H9 (cell line): Measurements from ENCODE around the gene PRSS50. TPM values are rescaled to one million over a fixed set of nuclear protein-coding genes. Genes with fewer than 3 reads are reported as not detected.

Experiments used
- DNase-seq: peaks from one replicate; pipeline ENCODE4 v3.0.0-alpha.2; 2017
- H2AFZ ChIP-seq: one replicate; pipeline ENCODE4 v1.6.1; 2013; ENCODE audit warnings: mild to moderate bottlenecking, low read length, control low read depth, moderate library complexity
- H2AK5ac ChIP-seq: 2 replicates; pipeline ENCODE4 v1.6.1; 2013; ENCODE audit warnings: low read length, control low read depth, mixed read lengths; ENCODE audit not compliant: insufficient read length
- H2BK120ac ChIP-seq: one replicate; pipeline ENCODE4 v1.6.1; 2013; ENCODE audit warnings: low read depth, mild to moderate bottlenecking, low read length, control low read depth, inconsistent platforms; ENCODE audit not compliant: poor library complexity, severe bottlenecking
- H2BK12ac ChIP-seq: 2 replicates; pipeline ENCODE4 v1.6.1; 2013; ENCODE audit warnings: low read length, control low read depth, mixed read lengths, low read depth; ENCODE audit not compliant: insufficient read length
- H2BK15ac ChIP-seq: 2 replicates; pipeline ENCODE4 v1.6.1; 2013; ENCODE audit warnings: low read depth, low read length, control low read depth
- H2BK20ac ChIP-seq: one replicate; pipeline ENCODE4 v1.6.1; 2013; ENCODE audit warnings: low read depth, mild to moderate bottlenecking, low read length, control low read depth, inconsistent platforms; ENCODE audit not compliant: poor library complexity, severe bottlenecking
- H2BK5ac ChIP-seq: 2 replicates; pipeline ENCODE4 v1.6.1; 2013; ENCODE audit warnings: low read length, control low read depth, mixed read lengths; ENCODE audit not compliant: insufficient read length
- H3K14ac ChIP-seq: 2 replicates; pipeline ENCODE4 v1.6.1; 2013; ENCODE audit warnings: low read length, control low read depth; ENCODE audit not compliant: insufficient read depth
- H3K18ac ChIP-seq: 2 replicates; pipeline ENCODE4 v1.6.1; 2013; ENCODE audit warnings: low read depth, mild to moderate bottlenecking, mixed read lengths, low read length, control low read depth; ENCODE audit not compliant: insufficient read length
- H3K23ac ChIP-seq: 2 replicates; pipeline ENCODE4 v1.6.1; 2013; ENCODE audit warnings: low read length, control low read depth, mixed read lengths, low read depth; ENCODE audit not compliant: insufficient read length
- H3K23me2 ChIP-seq: 2 replicates; pipeline ENCODE4 v1.6.1; 2013; ENCODE audit warnings: low read depth, mild to moderate bottlenecking, mixed read lengths, low read length, control low read depth; ENCODE audit not compliant: insufficient read length, poor library complexity, severe bottlenecking
- H3K27ac ChIP-seq: 2 replicates; pipeline ENCODE4 v1.5.1; 2013; ENCODE audit warnings: low read length, control low read depth, mixed read lengths, low read depth; ENCODE audit not compliant: insufficient read length
- H3K27me3 ChIP-seq: 2 replicates; pipeline ENCODE4 v1.6.1; 2013; ENCODE audit warnings: low read length, control low read depth, inconsistent platforms; ENCODE audit not compliant: insufficient read depth
- H3K4ac ChIP-seq: 2 replicates; pipeline ENCODE4 v1.6.1; 2013; ENCODE audit warnings: low read depth, mild to moderate bottlenecking, control low read depth, inconsistent platforms, low read length, moderate library complexity
- H3K4me1 ChIP-seq: 2 replicates; pipeline ENCODE4 v1.6.1; 2013; ENCODE audit warnings: low read length, control low read depth, inconsistent platforms; ENCODE audit not compliant: insufficient read depth
- H3K4me2 ChIP-seq: 2 replicates; pipeline ENCODE4 v1.6.1; 2013; ENCODE audit warnings: low read length, control low read depth, mixed read lengths; ENCODE audit not compliant: insufficient read length, insufficient read depth
- H3K56ac ChIP-seq: 2 replicates; pipeline ENCODE4 v1.6.1; 2013; ENCODE audit warnings: low read depth, mild to moderate bottlenecking, mixed read lengths, low read length, control low read depth; ENCODE audit not compliant: insufficient read length
- H3K79me1 ChIP-seq: 2 replicates; pipeline ENCODE4 v1.6.1; 2013; ENCODE audit warnings: low read depth, mild to moderate bottlenecking, moderate library complexity, low read length, control low read depth, inconsistent platforms; ENCODE audit not compliant: insufficient read depth, poor library complexity, severe bottlenecking
- H3K79me2 ChIP-seq: 2 replicates; pipeline ENCODE4 v1.6.1; 2013; ENCODE audit warnings: low read length, control low read depth, inconsistent platforms; ENCODE audit not compliant: insufficient read depth
- H3K9ac ChIP-seq: 2 replicates; pipeline ENCODE4 v1.6.1; 2013; ENCODE audit warnings: low read length, control low read depth, mixed read lengths; ENCODE audit not compliant: insufficient read length; ENCODE audit errors: extremely low read depth
- H3K9me3 ChIP-seq: one replicate; pipeline ENCODE4 v1.6.1; 2013; ENCODE audit warnings: low read depth, low read length, inconsistent platforms; ENCODE audit not compliant: control insufficient read depth
- H3T11ph ChIP-seq: one replicate; pipeline ENCODE4 v1.6.1; 2013; ENCODE audit warnings: mild to moderate bottlenecking, low read length, control low read depth, inconsistent platforms
- H4K20me1 ChIP-seq: one replicate; pipeline ENCODE4 v1.6.1; 2013; ENCODE audit not compliant: control insufficient read depth, insufficient read length, insufficient read depth
- H4K5ac ChIP-seq: 2 replicates; pipeline ENCODE4 v1.6.1; 2013; ENCODE audit warnings: low read depth, mild to moderate bottlenecking, mixed read lengths, low read length, control low read depth; ENCODE audit not compliant: insufficient read length
- H4K8ac ChIP-seq: replicated peaks from 2 replicates; pipeline ENCODE4 v1.6.1; 2013; ENCODE audit warnings: low read length, control low read depth, mixed read lengths, low read depth; ENCODE audit not compliant: insufficient read length
- H4K91ac ChIP-seq: 2 replicates; pipeline ENCODE4 v1.6.1; 2013; ENCODE audit warnings: low read depth, mild to moderate bottlenecking, moderate library complexity, mixed read lengths, low read length, control low read depth; ENCODE audit not compliant: insufficient read length
- H3K27ac Mint-ChIP-seq, 3 experiments: 2 replicates in 2 of 3; 3 replicates in 1 of 3; pipeline ENCODE4 v1.8.0; 2020 to 2021; ENCODE audit warnings: mixed read lengths in 3 of 3, mild to moderate bottlenecking in 1 of 3, moderate library complexity in 1 of 3
- H3K27me3 Mint-ChIP-seq: 2 replicates; pipeline ENCODE4 v1.8.0; 2021; ENCODE audit warnings: low read depth, mild to moderate bottlenecking, moderate library complexity, mixed read lengths
- H3K36me3 Mint-ChIP-seq, 3 experiments: 2 replicates in 2 of 3; 3 replicates in 1 of 3; pipeline ENCODE4 v1.8.0; 2020 to 2021; ENCODE audit warnings: low read depth in 3 of 3, mixed read lengths in 3 of 3; ENCODE audit not compliant: insufficient read depth in 1 of 3
- H3K4me1 Mint-ChIP-seq, 2 experiments: 2 replicates each; pipeline ENCODE4 v1.8.0; 2020; ENCODE audit warnings: mixed read lengths in 2 of 2
- H3K4me3 Mint-ChIP-seq, 2 experiments: 2 replicates in 1 of 2; 3 replicates in 1 of 2; pipeline ENCODE4 v1.8.0; 2020 to 2021; ENCODE audit warnings: mild to moderate bottlenecking in 2 of 2, mixed read lengths in 2 of 2, moderate library complexity in 1 of 2
- H3K9me3 Mint-ChIP-seq, 2 experiments: 2 replicates in 1 of 2; 3 replicates in 1 of 2; pipeline ENCODE4 v1.8.0; 2020; ENCODE audit warnings: mild to moderate bottlenecking in 2 of 2, mixed read lengths in 2 of 2, moderate library complexity in 1 of 2
- total RNA-seq: library from RNA; stranded (reverse); gene quantifications from 2 replicates; pipeline ENCODE4 v1.2.1, GENCODE V29; 2021
- TF ChIP-seq, protein P1 (sequence below): fragments of 200-600 bp; sonication (generic); conservative IDR thresholded peaks from 3 replicates; pipeline ENCODE4 v1.8.0; 2021; ENCODE audit warnings: antibody characterized with exemption, mild to moderate bottlenecking

Gene PRSS50
- total RNA-seq, 1 experiment from 2014 or later = 0.24 TPM

DNA sequence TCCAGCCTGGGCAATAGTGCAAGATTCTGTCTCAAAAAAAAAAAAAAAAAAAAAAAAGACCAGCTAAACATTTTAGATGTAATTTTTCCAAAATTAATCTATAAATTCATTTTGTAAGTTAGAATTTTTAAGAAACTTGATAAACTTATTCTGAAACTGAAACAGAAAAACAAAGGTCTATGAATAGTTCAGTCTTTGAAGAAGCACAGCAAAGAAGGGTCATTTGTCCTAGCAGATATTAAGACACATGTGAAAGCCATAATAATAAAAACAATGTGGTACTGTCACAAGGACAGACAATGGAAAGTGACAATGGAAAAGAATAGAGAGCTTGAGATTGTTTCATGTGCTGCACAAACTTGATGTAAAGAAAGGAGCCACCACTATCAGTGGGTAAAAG is 29.0 kb upstream of the PRSS50 start:
- TF ChIP-seq, protein P1, sequence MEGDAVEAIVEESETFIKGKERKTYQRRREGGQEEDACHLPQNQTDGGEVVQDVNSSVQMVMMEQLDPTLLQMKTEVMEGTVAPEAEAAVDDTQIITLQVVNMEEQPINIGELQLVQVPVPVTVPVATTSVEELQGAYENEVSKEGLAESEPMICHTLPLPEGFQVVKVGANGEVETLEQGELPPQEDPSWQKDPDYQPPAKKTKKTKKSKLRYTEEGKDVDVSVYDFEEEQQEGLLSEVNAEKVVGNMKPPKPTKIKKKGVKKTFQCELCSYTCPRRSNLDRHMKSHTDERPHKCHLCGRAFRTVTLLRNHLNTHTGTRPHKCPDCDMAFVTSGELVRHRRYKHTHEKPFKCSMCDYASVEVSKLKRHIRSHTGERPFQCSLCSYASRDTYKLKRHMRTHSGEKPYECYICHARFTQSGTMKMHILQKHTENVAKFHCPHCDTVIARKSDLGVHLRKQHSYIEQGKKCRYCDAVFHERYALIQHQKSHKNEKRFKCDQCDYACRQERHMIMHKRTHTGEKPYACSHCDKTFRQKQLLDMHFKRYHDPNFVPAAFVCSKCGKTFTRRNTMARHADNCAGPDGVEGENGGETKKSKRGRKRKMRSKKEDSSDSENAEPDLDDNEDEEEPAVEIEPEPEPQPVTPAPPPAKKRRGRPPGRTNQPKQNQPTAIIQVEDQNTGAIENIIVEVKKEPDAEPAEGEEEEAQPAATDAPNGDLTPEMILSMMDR = no peak
- Histone ChIP-seq H4K91ac (no peak overlapping the region), H3T11ph (no peak overlapping the region), H2BK5ac (no peak overlapping the region), H3K27ac (no peak overlapping the region), H3K9ac (no peak overlapping the region), H3K9me3 (no peaks in the 10 kb centered on the region), H3K4ac (no peak overlapping the region), H2BK120ac (no peak overlapping the region), H4K20me1 (no peaks in the 10 kb centered on the region), H2AK5ac (no peak overlapping the region), H3K4me2 (no peak overlapping the region), H3K14ac (no peak overlapping the region), H3K56ac (no peak overlapping the region), H4K8ac (no peak overlapping the region), H3K4me1 (peaks cover 4% of the 10 kb centered on the region), H2AFZ (no peak overlapping the region), H3K23ac (no peak overlapping the region), H3K79me2 (no peaks in the 10 kb centered on the region), H2BK15ac (no peak overlapping the region), H2BK20ac (no peak overlapping the region), H3K27me3 (no peaks in the 10 kb centered on the region), H3K23me2 (no peaks in the 10 kb centered on the region), H3K79me1 (no peaks in the 10 kb centered on the region), H2BK12ac (no peak overlapping the region), H4K5ac (no peak overlapping the region), H3K18ac (no peak overlapping the region)
- Mint-ChIP-seq H3K9me3 (no peaks in the 10 kb centered on the region), H3K4me1 (peaks cover 11 to 17% of the 10 kb centered on the region in 2 experiments), H3K27me3 (peaks cover 6% of the 10 kb centered on the region), H3K4me3 (no peak overlapping the region), H3K27ac (no peak overlapping the region), H3K36me3 (no peaks in the 10 kb centered on the region; a peak in 2 of 7 replicates)
- DNase-seq = no peak
